GM18517 (cell line): ENCODE measurements around the gene PRAMEF1.
"Not testable (repeated sequence)": the region's sequence is repeated elsewhere in the genome, so short reads cannot be mapped to it uniquely, and the experiment has no call there.

ENCODE experiments used
- ATAC-seq: cut with Tn5 transposase; IDR thresholded peaks from one replicate; pipeline ENCODE4 v1.9.1; 2021; ENCODE audit warnings: mild to moderate bottlenecking, moderate library complexity; ENCODE audit not compliant: unreplicated experiment

Gene PRAMEF1, protein sequence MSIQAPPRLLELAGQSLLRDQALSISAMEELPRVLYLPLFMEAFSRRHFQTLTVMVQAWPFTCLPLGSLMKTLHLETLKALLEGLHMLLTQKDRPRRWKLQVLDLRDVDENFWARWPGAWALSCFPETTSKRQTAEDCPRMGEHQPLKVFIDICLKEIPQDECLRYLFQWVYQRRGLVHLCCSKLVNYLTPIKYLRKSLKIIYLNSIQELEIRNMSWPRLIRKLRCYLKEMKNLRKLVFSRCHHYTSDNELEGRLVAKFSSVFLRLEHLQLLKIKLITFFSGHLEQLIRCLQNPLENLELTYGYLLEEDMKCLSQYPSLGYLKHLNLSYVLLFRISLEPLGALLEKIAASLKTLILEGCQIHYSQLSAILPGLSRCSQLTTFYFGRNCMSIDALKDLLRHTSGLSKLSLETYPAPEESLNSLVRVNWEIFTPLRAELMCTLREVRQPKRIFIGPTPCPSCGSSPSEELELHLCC

DNA sequence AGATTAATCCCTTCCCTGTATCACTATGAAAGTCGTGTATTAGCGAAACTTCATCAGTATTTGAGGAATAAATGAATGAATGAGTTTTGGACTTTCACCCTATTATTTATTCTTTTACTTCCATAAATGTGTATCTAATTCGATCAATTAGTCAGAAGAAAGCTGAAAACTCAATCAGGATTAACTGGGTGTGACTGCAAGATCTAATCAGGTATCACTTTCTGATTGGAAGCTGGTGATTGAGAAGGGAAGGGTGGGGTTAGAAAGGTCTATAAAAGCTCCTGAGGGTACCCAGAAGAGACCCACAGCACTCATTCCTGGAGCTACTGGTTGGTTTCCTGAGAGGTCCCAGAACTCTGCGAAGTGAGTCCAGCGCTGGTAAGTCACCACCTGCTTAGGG is at the start of gene PRAMEF1:
TSS of gene PRAMEF1 (plus strand) at position 301 of the 400 bp plus-strand sequence. CDS start 1,831 bp downstream, outside the sequence.
- not testable (repeated sequence) for ATAC-seq

DNA sequence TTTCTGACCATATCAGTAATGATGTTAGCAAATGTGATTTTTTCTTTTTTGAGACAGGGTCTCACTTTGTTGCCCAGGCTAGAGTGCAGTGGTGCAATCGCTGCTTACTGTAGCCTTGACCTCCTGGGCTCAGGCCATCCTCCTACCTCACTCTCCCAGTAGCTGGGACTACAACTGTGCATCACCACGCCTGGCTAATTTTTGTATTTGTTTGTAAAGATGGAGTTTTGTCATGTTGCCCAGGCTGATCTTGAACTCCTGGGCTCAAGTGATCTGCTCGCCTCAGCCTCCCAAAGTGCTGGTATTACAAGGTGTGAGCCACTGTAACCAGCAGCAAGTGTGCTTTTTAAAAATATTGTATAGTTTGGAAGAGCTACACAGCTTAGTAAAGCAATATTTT is 49.3 kb upstream of the PRAMEF1 start:
- no peak for ATAC-seq

DNA sequence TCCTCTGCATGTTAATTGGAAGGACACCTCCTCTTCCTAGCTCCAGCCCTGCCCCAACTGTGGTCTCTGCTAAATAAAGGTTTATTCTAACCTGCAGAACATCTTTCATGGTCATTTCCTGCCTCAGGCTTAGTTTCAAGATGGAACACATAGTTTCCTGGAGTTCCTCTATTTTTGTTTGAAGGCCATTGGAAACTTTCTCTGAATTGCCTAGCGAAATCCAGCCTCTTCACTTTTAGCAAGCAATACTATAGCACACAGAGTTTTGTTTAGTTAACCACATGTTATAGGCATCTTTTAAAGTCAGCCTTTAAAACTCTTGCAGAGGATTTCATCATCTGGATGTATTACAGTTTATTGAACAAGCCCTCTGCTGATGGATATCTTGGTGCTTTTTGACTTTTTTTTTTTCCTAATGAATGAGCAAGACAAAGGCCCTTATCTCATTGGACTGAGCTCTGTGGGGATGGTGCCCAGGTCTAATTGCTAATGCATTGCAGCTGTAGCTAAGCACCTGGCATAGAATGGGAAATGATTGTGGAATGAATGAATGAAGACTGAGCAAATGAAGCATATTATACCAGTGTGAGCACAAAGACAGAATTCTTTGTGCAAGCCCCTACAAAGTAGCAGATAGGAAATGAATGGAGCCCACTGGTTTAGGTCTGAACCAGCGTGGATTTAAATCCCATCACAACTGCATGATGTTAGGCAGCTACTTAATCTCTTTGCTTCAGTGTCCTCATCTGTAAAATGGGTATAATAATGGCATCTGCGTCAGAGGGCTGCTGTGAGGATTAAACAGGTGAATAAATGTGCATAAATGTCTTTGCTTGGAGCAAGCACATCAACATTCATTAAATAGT is 45.8 kb upstream of the PRAMEF1 start:
- no peak for ATAC-seq

DNA sequence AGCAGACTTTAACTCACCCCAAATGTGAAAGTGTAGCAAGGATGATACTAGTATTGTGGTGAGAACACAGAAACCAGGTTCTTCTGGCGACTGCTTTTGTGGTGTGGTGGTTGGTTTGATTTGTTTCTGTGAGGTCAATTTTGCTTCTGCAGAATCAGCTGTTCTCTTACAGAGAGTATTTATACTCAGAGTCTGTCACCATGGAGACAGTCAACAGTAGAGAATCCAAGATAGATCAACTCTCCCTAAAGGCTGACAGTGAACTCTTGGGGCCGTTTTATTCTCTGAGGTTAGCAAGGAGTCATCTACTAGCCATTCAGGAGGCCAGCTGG is 45.2 kb upstream of the PRAMEF1 start, which contains the start of gene CFAP107:
TSS of gene CFAP107 (plus strand) at position 209 of the 332 bp plus-strand sequence. CDS start 231 bp downstream, outside the sequence.
- no peak for ATAC-seq

DNA sequence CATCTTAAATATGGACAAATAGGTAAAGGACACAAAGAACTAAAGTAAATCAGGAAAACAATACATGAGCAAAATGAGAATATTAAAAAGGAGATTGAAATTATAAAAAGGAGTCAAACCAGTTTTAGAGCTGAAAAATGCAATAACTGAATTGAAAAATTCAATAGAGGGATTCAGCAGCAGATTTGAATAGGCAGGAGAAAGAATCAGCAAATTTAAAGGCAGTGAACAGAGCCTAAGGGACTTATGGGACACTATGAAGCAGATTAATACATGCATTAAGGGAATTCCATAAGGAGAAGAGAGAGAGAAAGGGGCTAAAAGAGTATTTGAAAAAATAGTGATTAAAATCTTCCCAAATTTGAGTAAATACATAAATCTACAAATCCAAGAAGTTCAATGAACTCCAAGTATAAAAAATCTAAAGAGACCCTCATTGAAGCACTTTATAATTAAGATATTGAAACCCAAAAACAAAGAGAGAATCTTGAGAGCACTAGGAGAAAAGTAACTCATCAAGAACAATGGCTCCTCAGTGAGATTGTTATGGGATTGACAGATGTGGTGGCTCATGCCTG is 42.3 kb upstream of the PRAMEF1 start:
- no peak for ATAC-seq

DNA sequence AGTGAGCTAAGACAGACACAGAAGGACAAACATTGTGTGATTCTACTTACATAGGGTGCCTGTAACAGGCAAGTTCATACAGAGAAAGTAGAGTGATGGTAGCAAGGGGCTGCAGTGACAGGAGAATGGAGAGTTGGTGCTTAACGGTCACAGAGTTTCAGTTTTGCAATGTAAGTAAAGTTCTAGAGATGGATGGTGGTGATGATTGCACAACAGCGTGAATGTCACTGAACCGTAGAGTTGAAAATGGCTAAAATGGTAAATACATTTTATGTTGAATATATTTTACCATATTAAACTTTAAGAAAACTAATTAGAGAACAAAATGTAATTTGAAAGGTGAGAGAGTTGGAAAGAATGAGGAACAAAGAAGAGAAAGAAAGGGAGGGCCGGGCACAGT is 36.5 kb upstream of the PRAMEF1 start:
- ATAC-seq: no peak

DNA sequence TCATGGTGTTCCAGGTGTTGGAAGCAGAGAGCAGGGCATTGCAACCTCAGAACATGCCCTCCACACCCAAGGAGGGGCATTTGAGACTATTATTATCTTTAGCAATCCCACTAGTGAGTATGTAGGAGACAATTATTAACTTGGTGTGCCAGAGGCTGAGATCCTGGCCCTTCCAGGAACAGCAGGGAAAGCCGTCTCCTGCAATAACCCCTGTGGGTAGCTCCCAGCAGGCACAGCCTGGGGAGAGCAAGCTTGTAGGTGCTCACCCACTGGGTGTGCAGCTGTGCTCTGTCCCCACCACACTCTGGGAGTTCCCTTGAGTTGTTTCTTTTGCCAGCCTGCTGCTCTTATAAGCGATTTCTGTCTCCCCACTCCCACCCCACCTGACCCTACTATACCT is 34.9 kb upstream of the PRAMEF1 start:
- ATAC-seq: no peak

DNA sequence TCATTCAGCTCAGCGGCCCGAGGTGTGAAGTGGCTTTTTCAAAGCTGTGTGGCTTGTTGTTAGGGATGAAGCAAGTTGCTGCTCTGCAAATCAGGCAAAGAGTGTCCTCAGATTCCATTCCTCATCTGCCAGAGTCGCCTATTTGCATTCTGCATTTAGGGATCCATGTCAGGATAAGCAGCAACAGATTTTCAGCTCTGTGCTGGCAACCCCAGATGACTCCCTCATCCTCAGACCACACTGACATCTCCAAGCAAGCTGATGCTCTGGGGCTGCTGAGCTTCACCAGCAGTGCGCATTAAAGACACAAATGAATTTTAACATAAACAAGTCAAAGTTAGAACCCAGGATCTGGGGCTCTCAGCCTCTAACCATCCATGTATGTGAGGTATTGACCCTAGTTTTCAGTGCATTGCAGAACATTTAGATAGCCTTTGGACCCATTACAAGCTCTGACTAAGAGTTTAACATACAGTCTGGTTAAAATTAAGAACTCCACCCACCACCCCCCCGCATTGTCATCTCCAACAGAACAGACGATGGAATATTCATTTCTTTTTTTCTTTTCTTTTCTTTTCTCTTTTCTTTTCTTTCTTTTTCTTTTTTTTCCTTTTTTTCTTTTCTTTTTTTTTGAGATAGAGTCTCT is 34.3 kb upstream of the PRAMEF1 start:
- ATAC-seq: no peak

DNA sequence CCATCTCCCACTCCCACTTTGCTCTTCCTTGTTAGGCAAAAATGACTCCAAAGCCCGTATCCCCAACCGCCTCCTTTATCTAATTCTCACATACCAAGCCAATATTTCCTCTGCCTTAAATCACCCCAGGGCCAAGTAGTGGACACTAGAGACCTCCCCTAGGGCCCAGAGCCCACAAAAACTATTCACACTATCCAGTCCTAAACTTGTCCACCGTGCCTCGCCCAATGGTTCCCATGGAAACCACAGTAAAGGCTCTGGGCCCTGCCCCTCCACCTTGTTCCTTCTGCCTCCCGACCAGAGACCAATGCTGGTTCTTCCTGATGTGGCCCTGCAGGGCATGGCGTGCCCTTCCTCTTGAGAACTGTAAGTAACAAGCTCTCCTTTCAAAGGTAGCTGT is 33.4 kb upstream of the PRAMEF1 start:
- no peak for ATAC-seq

DNA sequence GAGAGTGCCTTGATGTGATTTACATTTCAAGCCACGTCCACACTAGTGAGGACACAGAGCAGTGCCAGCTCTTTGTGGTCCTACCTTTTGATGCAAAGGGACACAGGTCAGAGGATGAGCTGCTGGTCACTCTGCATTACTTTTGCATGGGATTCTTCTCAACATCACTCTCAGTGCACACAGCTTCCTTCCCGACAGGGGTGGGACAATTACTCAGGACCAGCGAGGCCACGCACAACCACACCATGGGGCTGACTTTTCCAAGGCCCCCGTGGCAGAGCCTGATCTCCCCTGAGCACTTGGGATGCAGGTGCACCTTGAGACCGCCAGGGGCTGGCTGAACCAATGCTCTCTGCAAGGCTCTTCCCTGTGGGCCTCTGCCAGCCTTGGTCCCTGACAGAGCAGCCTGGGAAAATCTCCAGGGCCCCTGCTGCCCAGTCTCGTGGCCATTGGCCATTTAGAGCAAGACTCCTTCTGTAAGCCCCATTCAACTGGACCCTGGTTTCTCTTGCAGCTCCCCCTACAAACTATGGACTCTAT is 30.9 kb upstream of the PRAMEF1 start:
- no peak for ATAC-seq

DNA sequence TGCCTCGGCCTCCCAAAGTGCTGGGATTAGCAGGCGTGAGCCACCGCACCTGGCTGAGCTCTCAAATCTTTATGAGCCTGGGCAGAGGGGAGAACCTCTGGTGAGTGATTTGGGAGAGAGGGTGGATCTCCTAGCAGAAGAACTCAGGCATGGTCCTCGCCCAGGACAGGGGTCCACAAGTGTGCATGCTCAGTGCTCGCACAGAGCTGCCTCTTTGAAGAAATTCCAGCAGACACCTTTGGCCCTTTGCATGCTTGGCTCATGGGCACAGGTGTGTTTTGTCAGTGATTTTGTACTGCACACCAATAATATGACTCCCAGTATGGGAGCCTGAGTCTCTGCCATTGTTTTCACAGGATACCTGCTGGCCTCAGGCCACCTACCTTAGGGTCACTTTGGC is 29.4 kb upstream of the PRAMEF1 start:
- no peak for ATAC-seq

DNA sequence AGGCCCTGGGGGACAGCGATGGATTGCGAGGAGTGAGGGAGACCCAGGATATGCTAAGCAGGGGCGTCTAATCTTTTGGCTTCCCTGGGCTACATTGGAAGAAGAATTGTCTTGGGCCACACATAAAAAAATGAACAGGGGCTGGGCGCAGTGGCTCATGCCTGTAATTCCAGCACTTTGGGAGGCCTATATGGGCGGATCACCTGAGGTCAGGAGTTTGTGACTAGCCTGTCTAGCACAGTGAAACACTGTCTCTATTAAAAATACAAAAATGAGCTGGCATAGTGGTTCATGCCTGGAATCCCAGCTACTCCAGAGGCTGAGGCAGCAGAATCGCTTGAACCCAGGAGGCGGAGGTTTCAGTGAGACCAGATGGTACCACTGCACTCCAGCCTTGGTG is 28.4 kb upstream of the PRAMEF1 start:
- no peak for ATAC-seq

DNA sequence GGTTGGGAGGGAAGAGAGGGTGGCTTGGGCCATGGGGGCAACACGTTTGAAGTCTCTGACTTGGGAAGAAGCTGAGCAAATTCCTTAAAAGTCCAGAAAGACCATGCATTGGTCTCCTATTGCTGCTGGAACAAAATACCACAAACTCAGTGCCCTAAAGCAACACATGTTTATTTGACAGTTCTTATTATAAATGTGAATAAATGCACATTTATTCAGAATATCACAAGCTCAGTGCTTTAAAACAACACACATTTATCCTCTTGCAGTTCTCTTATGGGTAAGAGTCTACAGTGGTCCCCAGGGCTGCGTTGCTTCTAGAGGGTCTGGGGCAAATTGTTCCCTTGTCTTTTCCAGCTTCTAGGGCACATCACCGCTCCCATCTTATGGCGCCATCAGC is 27.7 kb upstream of the PRAMEF1 start:
- no peak for ATAC-seq

DNA sequence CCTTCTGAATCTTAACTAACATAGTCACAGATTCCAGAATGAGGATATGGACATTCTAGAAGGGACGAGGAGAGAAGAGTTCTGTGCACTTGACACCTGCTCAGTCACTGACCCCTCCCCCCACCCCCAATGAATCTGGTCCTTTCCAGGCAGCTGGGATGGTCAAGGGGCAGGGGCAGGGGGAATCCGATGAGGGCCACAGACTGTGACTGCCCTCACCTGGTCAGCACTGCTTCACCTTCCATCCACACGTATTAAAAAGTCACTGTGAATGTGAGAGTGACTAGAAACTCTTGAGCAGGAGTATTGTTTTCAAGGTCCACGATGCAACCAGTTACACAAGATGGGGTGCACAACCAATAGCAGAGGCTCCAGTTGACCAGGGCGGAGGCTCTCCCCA is 27.2 kb upstream of the PRAMEF1 start:
- ATAC-seq: no peak

DNA sequence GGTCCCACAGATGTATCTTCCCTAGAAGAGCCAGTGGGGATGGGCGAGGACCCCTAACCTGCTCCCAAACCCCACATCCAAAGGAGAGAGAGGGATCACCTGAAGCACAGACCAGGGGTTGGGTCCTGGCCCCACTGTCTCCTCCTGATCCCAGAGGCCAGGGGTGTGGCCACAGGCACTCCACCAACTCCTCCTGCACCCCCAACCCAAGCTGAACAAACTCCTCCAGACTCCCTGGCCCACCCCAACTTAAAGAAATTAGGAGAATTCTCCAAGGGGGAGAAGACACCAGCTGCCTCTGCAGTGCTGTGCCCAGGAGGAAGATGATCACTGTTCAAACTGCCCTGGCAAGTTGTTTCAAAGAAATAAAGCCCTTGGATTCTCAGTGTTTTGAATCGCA is 22.2 kb upstream of the PRAMEF1 start:
- no peak for ATAC-seq

DNA sequence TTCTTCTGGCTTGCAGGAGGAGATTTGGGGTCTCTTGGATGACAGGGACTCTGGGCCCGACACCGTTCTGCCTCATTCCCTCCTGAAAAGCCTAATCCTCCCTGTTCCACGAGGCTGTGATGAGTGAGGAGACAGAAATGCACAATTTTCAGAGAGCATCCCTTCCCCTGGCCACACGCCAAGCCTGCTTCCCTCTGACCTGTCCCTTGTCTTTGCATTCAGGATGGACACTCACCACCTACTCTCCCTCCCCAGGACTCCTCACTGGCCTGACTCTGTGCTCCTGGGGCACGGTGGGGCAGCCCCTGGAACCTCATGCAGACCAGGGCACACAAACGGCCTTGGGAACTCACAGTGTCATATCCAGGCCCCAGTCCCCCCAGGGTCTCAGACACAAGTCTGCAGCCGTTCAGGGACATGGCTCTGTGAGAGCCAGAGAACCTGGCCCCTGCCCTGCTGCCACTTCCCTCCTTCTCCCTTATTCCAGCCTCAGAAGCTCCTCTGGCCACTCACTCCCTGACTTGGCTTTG is 21.2 kb upstream of the PRAMEF1 start:
- no peak for ATAC-seq

DNA sequence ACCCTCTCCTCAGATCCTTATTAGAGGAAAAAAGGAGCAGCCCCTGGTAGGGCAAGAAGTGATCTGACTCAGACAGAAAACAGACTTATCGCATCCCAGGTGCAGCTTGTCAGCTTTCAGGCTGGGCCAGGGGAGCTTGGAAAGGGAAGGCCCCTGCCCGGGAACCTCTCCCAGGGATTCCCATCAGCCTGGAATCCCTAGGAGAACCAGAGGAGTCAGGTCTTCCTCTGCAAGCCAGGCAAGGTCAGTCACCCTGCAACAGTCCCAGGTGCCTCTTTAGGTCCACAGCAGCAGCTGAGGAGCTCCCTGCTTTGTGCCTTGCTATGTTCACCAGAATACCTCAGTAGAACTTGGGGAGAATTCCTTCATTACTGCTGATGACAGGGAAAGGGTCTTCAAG is 20.6 kb upstream of the PRAMEF1 start:
- no peak for ATAC-seq

DNA sequence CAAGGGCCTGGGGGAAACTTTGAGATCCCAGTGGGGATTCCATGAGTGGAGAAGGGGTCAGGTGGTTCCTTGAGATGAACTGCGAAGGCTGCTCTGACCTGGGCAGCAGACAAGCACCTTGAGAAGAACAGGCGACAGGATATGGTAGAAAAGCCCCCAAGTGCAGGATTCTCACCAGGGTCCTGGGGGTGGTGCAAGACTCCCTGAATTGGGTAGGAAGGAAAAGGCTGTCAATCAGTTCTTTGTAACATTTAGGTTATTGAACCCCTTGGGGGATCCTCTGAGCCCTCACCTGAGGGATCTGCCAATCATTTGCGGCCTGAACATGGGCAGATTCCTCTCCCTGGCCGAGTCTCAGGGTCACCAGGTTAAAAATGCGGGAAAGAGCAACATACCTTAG is 20.0 kb upstream of the PRAMEF1 start:
- no peak for ATAC-seq

DNA sequence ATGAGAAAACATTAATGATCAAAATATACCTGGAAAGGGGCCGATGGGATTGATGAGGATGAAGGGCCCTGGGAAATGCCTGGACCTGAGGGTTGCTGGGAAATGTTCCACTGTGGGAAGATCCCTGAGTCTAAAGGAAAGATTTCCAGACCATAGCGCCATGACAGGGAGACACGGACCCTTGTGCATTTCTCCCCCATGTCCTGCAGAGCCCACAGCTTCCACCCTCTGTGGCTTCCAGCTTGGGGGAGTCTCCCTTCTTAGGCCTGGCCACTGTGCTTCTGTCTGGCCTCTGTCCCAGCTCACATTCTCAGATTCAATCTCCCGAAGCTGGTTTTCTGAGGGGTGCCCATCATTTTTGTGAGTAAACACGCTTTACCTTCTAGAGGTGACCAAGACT is 18.7 kb upstream of the PRAMEF1 start:
- no peak for ATAC-seq

DNA sequence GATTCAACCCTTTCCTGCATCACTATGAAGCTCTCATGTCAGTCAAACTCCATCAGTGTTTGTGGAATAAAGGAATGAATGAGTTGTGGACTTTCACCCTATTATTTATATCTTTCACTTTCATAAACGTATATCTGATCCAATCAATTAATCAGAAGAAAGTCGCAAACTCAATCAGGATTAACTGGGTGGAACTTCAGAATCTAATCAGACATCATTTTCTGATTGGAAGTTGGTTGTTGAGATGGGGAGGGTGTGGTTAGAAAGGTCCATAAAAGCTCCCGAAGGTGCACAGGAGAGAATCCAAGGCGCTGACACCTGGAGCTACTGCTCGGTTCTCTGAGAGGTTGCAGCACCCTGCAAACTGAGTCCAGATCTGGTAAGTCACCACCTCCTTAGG is 17.8 kb upstream of the PRAMEF1 start, which contains the start of gene PRAMEF12:
TSS of gene PRAMEF12 (plus strand) at position 301 of the 400 bp plus-strand sequence. CDS start 1,130 bp downstream, outside the sequence.
- no peak for ATAC-seq
